ENCODE measurements around the gene PTDSS2. TPM values are rescaled to one million over a fixed set of nuclear protein-coding genes. Genes with fewer than 3 reads are reported as not detected.

PTDSS2 gene
- polyA plus RNA-seq, 3 donors: 9.3 to 18.3 (median 12.4) TPM

DNA sequence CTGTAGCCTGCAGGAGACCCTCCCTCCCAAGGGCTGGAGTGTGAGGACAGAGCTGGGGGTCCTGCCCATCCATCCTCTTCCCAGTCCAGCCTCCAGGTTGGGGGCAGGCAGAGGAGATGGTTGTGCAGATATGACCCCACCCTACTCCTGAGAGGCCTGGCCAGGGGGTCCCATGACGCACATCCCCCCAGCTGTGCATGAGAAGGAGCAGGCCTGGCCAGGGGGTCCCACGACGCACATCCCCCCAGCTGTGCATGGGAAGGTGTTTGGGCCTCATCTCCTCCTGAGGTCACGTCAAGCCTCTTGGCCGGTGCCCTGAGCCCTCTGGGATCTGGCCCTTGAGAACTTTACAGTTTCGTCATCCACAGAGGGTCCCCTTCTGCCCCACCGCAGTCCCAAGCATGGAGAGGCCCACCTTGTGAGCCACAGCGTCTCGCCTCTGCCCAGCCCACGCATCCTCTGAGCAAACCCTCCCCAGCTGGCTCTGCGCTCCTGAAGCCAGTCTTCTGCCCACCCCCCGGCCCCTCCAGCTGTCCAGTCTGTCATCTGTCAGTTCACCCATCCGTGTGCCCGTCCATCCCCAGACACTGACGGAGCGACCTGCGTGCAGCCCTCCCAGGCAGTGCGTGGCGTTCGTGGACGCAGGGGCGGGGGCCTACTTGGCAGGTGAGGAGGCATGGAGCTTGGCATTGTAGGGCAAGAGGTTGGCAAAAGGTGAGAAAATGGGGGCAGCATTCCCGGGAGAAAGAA lies 10.6 kb upstream of the PTDSS2 start:
- Histone ChIP-seq H3K9me3 (replicated peaks in 1 of 2; ENCODE audit: control insufficient read depth in 1 of 2, insufficient read depth in 1 of 2, low read length in 2 of 2) (no peaks in the 10 kb centered on the region), H4K20me1 (ENCODE audit: insufficient read depth, low read length) (no peaks in the 10 kb centered on the region), H3K79me2 (ENCODE audit: insufficient read depth, low read length) (no peaks in the 10 kb centered on the region), H3K27ac (ENCODE audit: low read depth in 1 of 2, low read length in 2 of 2) (no peak overlapping the region), H3K27me3 (ENCODE audit: control insufficient read depth in 2 of 2, insufficient read depth in 2 of 2, low read length in 2 of 2) (peaks cover 0 to 18% of the 10 kb centered on the region in 2 donors), H3K36me3 (replicated peaks in 1 of 2; ENCODE audit: control insufficient read depth in 1 of 2, insufficient read depth in 2 of 2, low read length in 2 of 2) (no peaks in the 10 kb centered on the region), H2AFZ (ENCODE audit: insufficient read depth, low read depth, low read length, poor library complexity, severe bottlenecking) (no peak overlapping the region), H3K4me3 (replicated peaks in 1 of 3; ENCODE audit: low read depth in 2 of 3, low read length in 3 of 3) (no peak overlapping the region), H3K4me1 (ENCODE audit: control insufficient read depth in 1 of 2, insufficient read depth in 2 of 2, low read length in 2 of 2) (no peaks in the 10 kb centered on the region), H3K4me2 (replicated peaks; ENCODE audit: extremely low read depth, low read length, poor library complexity, severe bottlenecking) (no peak overlapping the region), H3K9ac (ENCODE audit: insufficient read depth, low read length, poor library complexity, severe bottlenecking) (no peak overlapping the region)
- Mint-ChIP-seq H3K4me1 (peaks cover 2% of the 10 kb centered on the region), H3K27me3 (ENCODE audit: low read depth in 3 of 3) (peaks cover 11 to 34% (median 11%) of the 10 kb centered on the region in 3 donors), H3K27ac (no peak overlapping the region), H3K36me3 (no peaks in the 10 kb centered on the region), H3K4me3 (no peak overlapping the region), H3K9me3 (peaks cover 0 to 3% (median 0%) of the 10 kb centered on the region in 7 donors)
- 96% methylated on average over 23 of the region's 23 CpGs for WGBS (ENCODE audit: insufficient coverage)
- DNase-seq: no peak
- intact Hi-C loops (cut with micrococcal nuclease): no loop called here
- TF ChIP-seq, protein P1, sequence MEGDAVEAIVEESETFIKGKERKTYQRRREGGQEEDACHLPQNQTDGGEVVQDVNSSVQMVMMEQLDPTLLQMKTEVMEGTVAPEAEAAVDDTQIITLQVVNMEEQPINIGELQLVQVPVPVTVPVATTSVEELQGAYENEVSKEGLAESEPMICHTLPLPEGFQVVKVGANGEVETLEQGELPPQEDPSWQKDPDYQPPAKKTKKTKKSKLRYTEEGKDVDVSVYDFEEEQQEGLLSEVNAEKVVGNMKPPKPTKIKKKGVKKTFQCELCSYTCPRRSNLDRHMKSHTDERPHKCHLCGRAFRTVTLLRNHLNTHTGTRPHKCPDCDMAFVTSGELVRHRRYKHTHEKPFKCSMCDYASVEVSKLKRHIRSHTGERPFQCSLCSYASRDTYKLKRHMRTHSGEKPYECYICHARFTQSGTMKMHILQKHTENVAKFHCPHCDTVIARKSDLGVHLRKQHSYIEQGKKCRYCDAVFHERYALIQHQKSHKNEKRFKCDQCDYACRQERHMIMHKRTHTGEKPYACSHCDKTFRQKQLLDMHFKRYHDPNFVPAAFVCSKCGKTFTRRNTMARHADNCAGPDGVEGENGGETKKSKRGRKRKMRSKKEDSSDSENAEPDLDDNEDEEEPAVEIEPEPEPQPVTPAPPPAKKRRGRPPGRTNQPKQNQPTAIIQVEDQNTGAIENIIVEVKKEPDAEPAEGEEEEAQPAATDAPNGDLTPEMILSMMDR (IDR thresholded peaks at IDR 0.05): no peak

DNA sequence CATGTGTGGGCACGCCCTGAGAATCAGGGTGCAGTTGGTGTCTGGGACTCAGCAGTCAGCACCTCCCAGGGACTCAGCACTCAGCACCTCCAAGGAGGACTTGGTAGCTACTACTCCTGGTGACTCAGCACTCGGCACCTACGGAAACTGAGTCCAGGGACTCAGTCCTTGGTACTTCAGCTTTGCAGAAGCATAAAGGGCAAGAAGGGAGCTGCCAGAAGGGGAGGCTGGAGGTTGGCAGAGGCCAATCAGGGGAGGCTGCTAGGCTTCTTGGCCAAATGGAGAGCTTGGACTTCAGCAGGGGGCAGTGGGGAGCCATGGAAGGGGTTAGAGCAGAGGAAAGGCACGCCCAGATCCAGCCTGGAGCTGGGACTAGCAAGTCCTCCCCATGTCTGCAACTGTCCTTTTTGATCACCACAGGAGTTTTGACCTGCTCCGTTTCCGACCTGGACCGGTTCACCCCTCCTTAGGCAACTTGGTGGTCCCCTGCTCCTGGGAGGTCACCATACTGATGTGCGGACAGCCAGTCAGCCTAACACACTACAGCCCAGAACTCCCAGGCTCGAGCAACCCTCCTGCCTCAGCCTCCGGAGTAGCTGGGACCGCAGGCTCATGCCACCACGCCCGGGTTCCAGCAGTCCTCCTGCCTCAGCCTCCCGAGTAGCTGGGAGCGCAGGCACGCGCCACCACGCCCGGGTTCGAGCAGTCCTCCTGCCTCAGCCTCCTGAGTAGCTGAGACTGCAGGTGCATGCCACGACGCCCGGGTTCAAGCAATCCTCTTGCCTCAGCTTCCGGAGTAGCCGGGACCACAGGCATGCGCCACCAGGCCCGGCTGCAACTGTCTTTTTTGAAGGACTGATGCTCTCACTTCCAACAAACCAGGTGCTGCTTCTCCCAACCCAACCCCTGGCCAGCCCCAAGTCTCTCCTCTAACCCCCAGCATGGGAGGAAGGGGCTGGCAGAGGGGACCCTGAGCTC lies 9.7 kb upstream of the PTDSS2 start:
- H3K4me1 ChIP-seq (ENCODE audit: control insufficient read depth in 1 of 2, insufficient read depth in 2 of 2, low read length in 2 of 2): no peaks in the 10 kb centered on the region
- TF ChIP-seq, protein P1 (IDR thresholded peaks at IDR 0.05): no peak
- H3K9me3 Mint-ChIP-seq: peaks cover 0 to 3% (median 0%) of the 10 kb centered on the region in 7 donors
- peak overlapping the region in 1 of 7 donors; percentile 57 for H3K27ac Mint-ChIP-seq
- peaks cover 11 to 35% (median 11%) of the 10 kb centered on the region in 3 donors for H3K27me3 Mint-ChIP-seq (ENCODE audit: low read depth in 3 of 3)
- DNase-seq: peak in 1 of 3 donors; percentile 17
- H3K27ac ChIP-seq (ENCODE audit: low read depth in 1 of 2, low read length in 2 of 2): no peak overlapping the region
- no peaks in the 10 kb centered on the region for H3K9me3 ChIP-seq (replicated peaks in 1 of 2; ENCODE audit: control insufficient read depth in 1 of 2, insufficient read depth in 1 of 2, low read length in 2 of 2)
- no peak overlapping the region for H3K4me3 ChIP-seq (replicated peaks in 1 of 3; ENCODE audit: low read depth in 2 of 3, low read length in 3 of 3)
- 97% methylated on average over 24 of the region's 27 CpGs for WGBS (ENCODE audit: insufficient coverage)
- H3K9ac ChIP-seq (ENCODE audit: insufficient read depth, low read length, poor library complexity, severe bottlenecking): no peak overlapping the region
- peaks cover 0 to 18% of the 10 kb centered on the region in 2 donors for H3K27me3 ChIP-seq (ENCODE audit: control insufficient read depth in 2 of 2, insufficient read depth in 2 of 2, low read length in 2 of 2)
- no peaks in the 10 kb centered on the region for H4K20me1 ChIP-seq (ENCODE audit: insufficient read depth, low read length)
- H3K36me3 Mint-ChIP-seq: no peaks in the 10 kb centered on the region
- H2AFZ ChIP-seq (ENCODE audit: insufficient read depth, low read depth, low read length, poor library complexity, severe bottlenecking): no peak overlapping the region
- H3K4me3 Mint-ChIP-seq: peak overlapping the region in 1 of 2 donors; percentile 15
- H3K4me1 Mint-ChIP-seq: peaks cover 2% of the 10 kb centered on the region
- no peak overlapping the region for H3K4me2 ChIP-seq (replicated peaks; ENCODE audit: extremely low read depth, low read length, poor library complexity, severe bottlenecking)
- no peaks in the 10 kb centered on the region for H3K79me2 ChIP-seq (ENCODE audit: insufficient read depth, low read length)
- H3K36me3 ChIP-seq (replicated peaks in 1 of 2; ENCODE audit: control insufficient read depth in 1 of 2, insufficient read depth in 2 of 2, low read length in 2 of 2): no peaks in the 10 kb centered on the region
- intact Hi-C loops (cut with micrococcal nuclease): no loop called here

Data from CD14-positive monocyte (primary cell).